GM23248 (cell line): ENCODE measurements around the gene ACY1.

Experiments used
- EZH2 ChIP-seq: fragments of 200-600 bp; sonication (generic); IDR thresholded peaks from 2 replicates; pipeline ENCODE4 v1.6.1; 2018; ENCODE audit warnings: antibody characterized with exemption, mild to moderate bottlenecking; ENCODE audit not compliant: insufficient read depth, poor library complexity, severe bottlenecking
- EZH2phosphoT487 ChIP-seq: fragments of 200-600 bp; sonication (generic); IDR thresholded peaks from 2 replicates; pipeline ENCODE4 v1.6.1; 2018; ENCODE audit warnings: antibody characterized with exemption, moderate library complexity, mild to moderate bottlenecking, low read depth; ENCODE audit not compliant: insufficient read depth

GRCh38 chr3:51977446-51978142 lies 5.7 kb upstream of the ACY1 start:
- TF ChIP-seq EZH2phosphoT487 (no peak), EZH2 (no peak)
